CD4-positive, CD25-positive, alpha-beta regulatory T cell (primary cell): ENCODE results near the gene KIFC3. TPM values are rescaled to one million over a fixed set of nuclear protein-coding genes. Genes with fewer than 3 reads are reported as not detected.
A peak's percentile ranks its signal among the peaks of the same experiment; 100 is the strongest.

ENCODE experiments used
- ATAC-seq, 2 donors: fragments of 150-1000 bp; cut with Tn5 transposase; one replicate each; pipeline ENCODE4 v1.10.0; 2021; ENCODE audit warnings: low read depth in 2 of 2, moderate number of reproducible peaks in 2 of 2, moderate library complexity in 1 of 2
- DNase-seq, 3 donors: peaks; one replicate each; pipeline versions ENCODE4 v3.0.0 to v3.0.0-alpha.2; 2012 to 2022; ENCODE audit warnings: mixed read lengths in 1 of 3
- H3K27ac ChIP-seq: one replicate; pipeline ENCODE4 v1.7.0; 2013; ENCODE audit warnings: mild to moderate bottlenecking, low read length; ENCODE audit not compliant: insufficient read depth, poor library complexity, severe bottlenecking
- H3K27me3 ChIP-seq: one replicate; pipeline ENCODE4 v1.7.0; 2013; ENCODE audit warnings: low read length; ENCODE audit not compliant: control insufficient read depth, insufficient read depth
- H3K36me3 ChIP-seq: one replicate; pipeline ENCODE4 v1.7.0; 2013; ENCODE audit warnings: mild to moderate bottlenecking, low read length, moderate library complexity; ENCODE audit not compliant: control insufficient read depth, insufficient read depth
- H3K4me1 ChIP-seq: 2 replicates; pipeline ENCODE4 v1.7.0; 2013; ENCODE audit warnings: mild to moderate bottlenecking, low read length; ENCODE audit not compliant: insufficient read depth, control insufficient read depth, poor library complexity, severe bottlenecking
- H3K4me3 ChIP-seq: one replicate; pipeline ENCODE4 v1.7.0; 2013; ENCODE audit warnings: low read depth, mild to moderate bottlenecking, low read length, moderate library complexity
- H3K9me3 ChIP-seq, 2 experiments: 1 replicate in 1 of 2; 2 replicates in 1 of 2; pipeline ENCODE4 v1.7.0; 2013; ENCODE audit warnings: low read length in 2 of 2, mild to moderate bottlenecking in 1 of 2, moderate library complexity in 1 of 2; ENCODE audit not compliant: control insufficient read depth in 2 of 2
- H3K27ac Mint-ChIP-seq, 3 donors: one replicate each; pipeline ENCODE4 v1.8.0; 2020 to 2022; ENCODE audit warnings: mild to moderate bottlenecking in 3 of 3, mixed read lengths in 3 of 3, moderate library complexity in 2 of 3
- H3K27me3 Mint-ChIP-seq: one replicate; pipeline ENCODE4 v1.8.0; 2022; ENCODE audit warnings: mild to moderate bottlenecking, mixed read lengths
- H3K36me3 Mint-ChIP-seq: one replicate; pipeline ENCODE4 v1.8.0; 2020; ENCODE audit warnings: mixed read lengths
- H3K4me1 Mint-ChIP-seq, 4 donors: one replicate each; pipeline ENCODE4 v1.8.0; 2020 to 2022; ENCODE audit warnings: mixed read lengths in 4 of 4, mild to moderate bottlenecking in 1 of 4
- H3K4me3 Mint-ChIP-seq, 4 donors: one replicate each; pipeline ENCODE4 v1.8.0; 2020 to 2022; ENCODE audit warnings: mild to moderate bottlenecking in 4 of 4, mixed read lengths in 4 of 4, moderate library complexity in 3 of 4
- H3K9me3 Mint-ChIP-seq, 7 donors: one replicate each; pipeline ENCODE4 v1.8.0; 2020 to 2022; ENCODE audit warnings: mixed read lengths in 7 of 7, mild to moderate bottlenecking in 3 of 7, moderate library complexity in 2 of 7
- polyA plus RNA-seq, 4 donors: library from polyadenylated mRNA; unstranded; fragments of 300-500 nt; fragmentation: Illumina TruSeq; gene quantifications; one replicate each; pipeline ENCODE4 v1.2.3, GENCODE V29; 2021
- total RNA-seq: library from RNA; stranded (reverse); gene quantifications from one replicate; pipeline ENCODE4 v1.2.3, GENCODE V29; 2022

KIFC3 gene
- total and polyA plus RNA-seq, 5 donors from 2014 or later = 1.2 TPM; not detected in 4

GRCh38 chr16:57762365-57763040 lies 39.8 kb downstream of the KIFC3 start:
- Mint-ChIP-seq H3K27ac (peak overlapping the region in 1 of 3 donors; percentile 52), H3K36me3 (no peaks in the 10 kb centered on the region), H3K4me3 (no peak overlapping the region), H3K9me3 (no peaks in the 10 kb centered on the region), H3K27me3 (no peaks in the 10 kb centered on the region), H3K4me1 (no peaks in the 10 kb centered on the region)
- Histone ChIP-seq H3K9me3 (no peaks in the 10 kb centered on the region), H3K4me1 (no peaks in the 10 kb centered on the region), H3K27ac (no peak overlapping the region), H3K27me3 (no peaks in the 10 kb centered on the region), H3K4me3 (no peak overlapping the region), H3K36me3 (no peaks in the 10 kb centered on the region)
- no peak for DNase-seq
- no peak for ATAC-seq

GRCh38 chr16:57761957-57762356 lies 40.3 kb downstream of the KIFC3 start:
- H3K36me3 Mint-ChIP-seq = no peaks in the 10 kb centered on the region
- H3K27ac Mint-ChIP-seq = peak overlapping the region in 1 of 3 donors; percentile 52
- no peak for DNase-seq

DNA sequence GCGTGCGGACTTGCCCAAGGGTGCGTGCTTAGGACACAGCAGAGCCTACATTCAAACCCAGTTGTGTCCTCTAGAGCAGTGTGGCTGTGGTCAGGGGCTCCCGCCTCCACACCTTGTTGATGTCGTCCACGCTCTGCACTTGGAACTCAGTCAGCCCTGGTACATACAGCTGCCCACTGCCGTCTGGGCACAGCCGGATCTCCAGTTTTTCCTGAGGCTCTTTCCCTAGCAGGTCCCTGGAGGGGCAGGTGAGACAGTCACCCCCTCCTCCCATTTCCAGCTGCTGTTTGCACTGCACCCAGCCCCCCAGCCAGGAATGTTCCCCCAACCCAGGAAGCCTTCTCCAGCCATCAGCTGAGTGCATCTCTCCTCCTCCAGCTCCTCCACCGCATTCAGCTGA lies 41.0 kb downstream of the KIFC3 start:
- no peaks in the 10 kb centered on the region for H3K36me3 Mint-ChIP-seq
- no peak for ATAC-seq
- H3K4me3 Mint-ChIP-seq = no peak overlapping the region
- H3K9me3 Mint-ChIP-seq = no peaks in the 10 kb centered on the region
- no peaks in the 10 kb centered on the region for H3K27me3 ChIP-seq
- H3K36me3 ChIP-seq = no peaks in the 10 kb centered on the region
- H3K4me1 ChIP-seq = no peaks in the 10 kb centered on the region
- H3K4me1 Mint-ChIP-seq = no peaks in the 10 kb centered on the region
- DNase-seq = no peak
- H3K27me3 Mint-ChIP-seq = no peaks in the 10 kb centered on the region
- H3K9me3 ChIP-seq = no peaks in the 10 kb centered on the region
- no peak overlapping the region for H3K27ac Mint-ChIP-seq
- no peak overlapping the region for H3K4me3 ChIP-seq
- H3K27ac ChIP-seq = no peak overlapping the region

More at GRCh38 chr16:57761957-57762356, 40.3 kb downstream of the KIFC3 start:
- H3K4me3 ChIP-seq = no peak overlapping the region
- no peaks in the 10 kb centered on the region for H3K36me3 ChIP-seq
- H3K9me3 ChIP-seq = no peaks in the 10 kb centered on the region
- H3K4me1 ChIP-seq = no peaks in the 10 kb centered on the region
- H3K4me3 Mint-ChIP-seq = no peak overlapping the region
- H3K27me3 Mint-ChIP-seq = no peaks in the 10 kb centered on the region
- ATAC-seq = no peak
- no peaks in the 10 kb centered on the region for H3K27me3 ChIP-seq
- no peaks in the 10 kb centered on the region for H3K9me3 Mint-ChIP-seq
- no peaks in the 10 kb centered on the region for H3K4me1 Mint-ChIP-seq
- no peak overlapping the region for H3K27ac ChIP-seq

- H3K4me3 ChIP-seq = no peak overlapping the region
- Mint-ChIP-seq H3K27me3 (no peaks in the 10 kb centered on the region), H3K9me3 (no peaks in the 10 kb centered on the region), H3K36me3 (no peaks in the 10 kb centered on the region), H3K4me1 (no peaks in the 10 kb centered on the region), H3K27ac (no peak overlapping the region), H3K4me3 (no peak overlapping the region)
- H3K36me3 ChIP-seq = no peaks in the 10 kb centered on the region
- DNase-seq (no peak), ATAC-seq (no peak)
- no peaks in the 10 kb centered on the region for H3K27me3 ChIP-seq
- no peak overlapping the region for H3K27ac ChIP-seq
- no peaks in the 10 kb centered on the region for H3K9me3 ChIP-seq
- H3K4me1 ChIP-seq = no peaks in the 10 kb centered on the region
Measured at GRCh38 chr16:57760357-57761160, 41.7 kb downstream of the KIFC3 start.

GRCh38 chr16:57759541-57760356 lies 42.5 kb downstream of the KIFC3 start:
- Histone ChIP-seq H3K4me1 (no peaks in the 10 kb centered on the region), H3K36me3 (no peaks in the 10 kb centered on the region), H3K27me3 (no peaks in the 10 kb centered on the region), H3K27ac (no peak overlapping the region), H3K9me3 (no peaks in the 10 kb centered on the region), H3K4me3 (no peak overlapping the region)
- Mint-ChIP-seq H3K4me3 (no peak overlapping the region), H3K4me1 (no peaks in the 10 kb centered on the region), H3K9me3 (no peaks in the 10 kb centered on the region), H3K27me3 (no peaks in the 10 kb centered on the region), H3K27ac (no peak overlapping the region), H3K36me3 (no peaks in the 10 kb centered on the region)
- DNase-seq (no peak), ATAC-seq (no peak)

DNA sequence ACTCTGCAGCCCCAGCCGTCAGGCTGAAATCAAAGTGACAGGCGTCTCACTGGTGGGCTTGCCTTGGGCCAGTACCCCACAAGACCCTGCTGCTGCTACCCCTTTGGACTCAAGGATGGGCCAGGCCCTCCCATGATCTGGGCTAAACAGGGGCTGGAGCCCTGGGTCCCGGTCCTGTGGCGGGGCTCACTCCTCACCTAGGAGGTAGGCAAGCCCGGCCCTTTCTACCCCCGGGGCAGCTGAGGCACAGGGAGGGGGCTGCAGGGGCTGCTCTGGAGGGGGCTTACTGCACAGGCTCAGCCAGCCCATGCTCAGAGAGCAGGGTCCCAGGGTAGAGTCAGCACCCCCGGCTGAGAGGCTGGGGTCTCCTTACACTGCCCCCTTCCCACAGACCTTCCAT lies 43.2 kb downstream of the KIFC3 start:
- Histone ChIP-seq H3K9me3 (no peaks in the 10 kb centered on the region), H3K36me3 (no peaks in the 10 kb centered on the region), H3K27ac (no peak overlapping the region), H3K4me1 (no peaks in the 10 kb centered on the region), H3K4me3 (no peak overlapping the region), H3K27me3 (no peaks in the 10 kb centered on the region)
- no peak overlapping the region for H3K4me3 Mint-ChIP-seq
- H3K27ac Mint-ChIP-seq = no peak overlapping the region
- H3K9me3 Mint-ChIP-seq = no peaks in the 10 kb centered on the region
- DNase-seq (no peak), ATAC-seq (no peak)
- H3K4me1 Mint-ChIP-seq = no peaks in the 10 kb centered on the region
- H3K27me3 Mint-ChIP-seq = no peaks in the 10 kb centered on the region
- H3K36me3 Mint-ChIP-seq = peaks cover 4% of the 10 kb centered on the region

DNA sequence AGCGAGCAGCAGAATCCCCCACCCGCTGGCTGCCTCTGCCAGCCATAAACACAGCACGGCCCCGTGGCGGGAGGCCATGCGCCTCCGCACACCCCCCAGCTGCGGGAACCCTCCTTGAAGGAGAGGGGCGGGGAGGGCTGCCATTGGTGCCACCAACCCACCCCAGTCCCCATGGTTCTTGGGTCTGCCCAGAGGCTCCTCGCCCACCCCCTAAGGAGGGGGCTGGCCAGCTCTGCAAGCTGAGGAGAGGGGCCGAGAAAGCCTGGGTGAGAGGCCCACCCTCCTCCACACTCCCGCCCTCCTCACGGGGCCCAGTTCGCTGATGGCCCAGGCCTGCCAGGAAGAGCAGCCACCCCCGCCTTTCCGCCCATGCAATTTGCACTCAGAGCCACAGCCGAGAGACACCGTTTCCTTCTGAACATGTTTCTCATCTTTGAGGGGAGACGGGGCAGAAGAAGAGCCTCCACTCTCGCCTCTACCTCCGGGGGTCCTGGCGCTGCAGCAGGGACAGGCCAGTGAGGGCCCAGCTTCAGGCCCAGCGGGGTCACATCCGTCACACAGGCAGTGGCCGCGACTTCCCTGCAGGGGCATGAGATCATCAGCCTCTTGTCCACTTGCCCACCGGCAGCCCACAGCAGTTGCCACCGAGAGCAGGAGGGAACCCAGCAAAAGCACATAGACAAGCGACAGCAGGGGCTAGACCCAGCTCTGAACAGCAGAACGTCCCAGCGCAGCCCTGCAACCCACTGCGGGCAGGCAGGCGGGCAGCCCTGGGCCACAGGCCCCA lies 43.8 kb downstream of the KIFC3 start:
- DNase-seq = no peak
- Histone ChIP-seq H3K36me3 (no peaks in the 10 kb centered on the region), H3K4me1 (no peaks in the 10 kb centered on the region), H3K9me3 (no peaks in the 10 kb centered on the region), H3K4me3 (no peak overlapping the region), H3K27ac (no peak overlapping the region), H3K27me3 (no peaks in the 10 kb centered on the region)
- Mint-ChIP-seq H3K4me3 (no peak overlapping the region), H3K27ac (no peak overlapping the region), H3K9me3 (no peaks in the 10 kb centered on the region), H3K27me3 (no peaks in the 10 kb centered on the region), H3K4me1 (no peaks in the 10 kb centered on the region), H3K36me3 (peaks cover 6% of the 10 kb centered on the region)
- ATAC-seq = no peak
